ENCODE data around the gene IL17REL.

DNA sequence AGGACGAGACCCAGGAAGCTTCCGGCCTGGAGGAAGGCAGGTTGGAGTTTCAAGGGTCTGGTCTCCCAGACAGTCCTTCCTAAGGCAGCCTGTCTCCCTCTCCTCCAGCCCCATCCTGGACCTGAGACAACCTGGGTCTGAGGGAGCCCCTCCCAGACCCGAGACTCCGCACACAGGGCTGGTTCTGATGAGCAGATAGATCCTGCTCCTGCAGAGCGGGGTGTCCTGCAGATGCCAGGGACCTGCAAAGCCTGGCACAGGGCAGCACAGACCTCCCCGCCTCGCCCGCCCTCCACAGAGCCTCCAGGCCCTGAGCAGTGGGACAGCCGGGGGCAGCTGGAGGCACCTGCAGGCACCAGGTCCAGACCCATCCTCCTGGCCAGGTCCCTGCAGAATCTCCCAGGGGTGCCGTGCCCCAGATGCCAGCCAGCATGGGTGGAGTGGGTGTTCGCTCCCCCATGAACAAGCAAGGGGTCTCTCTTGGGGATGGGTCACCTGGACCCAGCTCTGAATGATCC is 44.2 kb downstream of the IL17REL start:
- TF ChIP-seq, protein P1, sequence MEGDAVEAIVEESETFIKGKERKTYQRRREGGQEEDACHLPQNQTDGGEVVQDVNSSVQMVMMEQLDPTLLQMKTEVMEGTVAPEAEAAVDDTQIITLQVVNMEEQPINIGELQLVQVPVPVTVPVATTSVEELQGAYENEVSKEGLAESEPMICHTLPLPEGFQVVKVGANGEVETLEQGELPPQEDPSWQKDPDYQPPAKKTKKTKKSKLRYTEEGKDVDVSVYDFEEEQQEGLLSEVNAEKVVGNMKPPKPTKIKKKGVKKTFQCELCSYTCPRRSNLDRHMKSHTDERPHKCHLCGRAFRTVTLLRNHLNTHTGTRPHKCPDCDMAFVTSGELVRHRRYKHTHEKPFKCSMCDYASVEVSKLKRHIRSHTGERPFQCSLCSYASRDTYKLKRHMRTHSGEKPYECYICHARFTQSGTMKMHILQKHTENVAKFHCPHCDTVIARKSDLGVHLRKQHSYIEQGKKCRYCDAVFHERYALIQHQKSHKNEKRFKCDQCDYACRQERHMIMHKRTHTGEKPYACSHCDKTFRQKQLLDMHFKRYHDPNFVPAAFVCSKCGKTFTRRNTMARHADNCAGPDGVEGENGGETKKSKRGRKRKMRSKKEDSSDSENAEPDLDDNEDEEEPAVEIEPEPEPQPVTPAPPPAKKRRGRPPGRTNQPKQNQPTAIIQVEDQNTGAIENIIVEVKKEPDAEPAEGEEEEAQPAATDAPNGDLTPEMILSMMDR (IDR thresholded peaks at IDR 0.05): no peak
- no peak for TF ChIP-seq POLR2A (IDR thresholded peaks at IDR 0.05)
